GM23248 (cell line): ENCODE results near the gene CCDC102B. TPM values are rescaled to one million over a fixed set of nuclear protein-coding genes. Genes with fewer than 3 reads are reported as not detected.

Experiments used
- DNase-seq: peaks from one replicate; pipeline ENCODE4 v3.0.0-alpha.2; 2015
- H2AFZ ChIP-seq: fragments of 200-600 bp; sonication (generic); 2 replicates; pipeline ENCODE4 v1.6.1; 2016; ENCODE audit warnings: antibody characterized with exemption
- H3F3A ChIP-seq: fragments of 200-600 bp; sonication (generic); 2 replicates; pipeline ENCODE4 v1.6.1; 2016; ENCODE audit warnings: mild to moderate bottlenecking, antibody characterized with exemption, mixed run types; ENCODE audit not compliant: insufficient read depth
- H3K27ac ChIP-seq: fragments of 200-600 bp; sonication (generic); 2 replicates; pipeline ENCODE4 v1.5.1; 2016; ENCODE audit warnings: mild to moderate bottlenecking
- H3K27me3 ChIP-seq: fragments of 200-600 bp; sonication (generic); replicated peaks from 2 replicates; pipeline ENCODE4 v1.6.1; 2016; ENCODE audit warnings: mild to moderate bottlenecking; ENCODE audit not compliant: insufficient read depth
- H3K36me3 ChIP-seq: fragments of 200-600 bp; sonication (generic); 2 replicates; pipeline ENCODE4 v1.6.1; 2016; ENCODE audit warnings: low read depth, mild to moderate bottlenecking
- H3K4me1 ChIP-seq: fragments of 200-600 bp; sonication (generic); 2 replicates; pipeline ENCODE4 v1.6.1; 2016; ENCODE audit warnings: mild to moderate bottlenecking; ENCODE audit not compliant: insufficient read depth
- H3K4me2 ChIP-seq: fragments of 200-600 bp; sonication (generic); one replicate; pipeline ENCODE4 v1.6.1; 2016; ENCODE audit warnings: mild to moderate bottlenecking; ENCODE audit not compliant: unreplicated experiment
- H3K4me3 ChIP-seq: fragments of 200-600 bp; sonication (generic); 2 replicates; pipeline ENCODE4 v1.5.1; 2016; ENCODE audit warnings: mild to moderate bottlenecking
- H3K79me2 ChIP-seq: fragments of 200-600 bp; sonication (generic); 2 replicates; pipeline ENCODE4 v1.6.1; 2016; ENCODE audit warnings: mild to moderate bottlenecking; ENCODE audit not compliant: insufficient read depth
- H3K9ac ChIP-seq: fragments of 200-600 bp; sonication (generic); 2 replicates; pipeline ENCODE4 v1.6.1; 2016; ENCODE audit warnings: mild to moderate bottlenecking
- H3K9me2 ChIP-seq: fragments of 200-600 bp; sonication (generic); 2 replicates; pipeline ENCODE4 v1.6.1; 2016; ENCODE audit warnings: mixed run types, mild to moderate bottlenecking, moderate library complexity; ENCODE audit not compliant: insufficient read depth
- H3K9me3 ChIP-seq: fragments of 200-600 bp; sonication (generic); one replicate; pipeline ENCODE4 v1.6.1; 2017; ENCODE audit warnings: low read depth
- H4K20me1 ChIP-seq: fragments of 200-600 bp; sonication (generic); 2 replicates; pipeline ENCODE4 v1.6.0; 2016; ENCODE audit not compliant: insufficient read depth
- EZH2 ChIP-seq: fragments of 200-600 bp; sonication (generic); IDR thresholded peaks from 2 replicates; pipeline ENCODE4 v1.6.1; 2018; ENCODE audit warnings: antibody characterized with exemption, mild to moderate bottlenecking; ENCODE audit not compliant: insufficient read depth, poor library complexity, severe bottlenecking
- EZH2phosphoT487 ChIP-seq: fragments of 200-600 bp; sonication (generic); IDR thresholded peaks from 2 replicates; pipeline ENCODE4 v1.6.1; 2018; ENCODE audit warnings: antibody characterized with exemption, moderate library complexity, mild to moderate bottlenecking, low read depth; ENCODE audit not compliant: insufficient read depth
- WGBS, 2 experiments: methylation state at CpG; one replicate each; pipeline ENCODE4 v1.1.6; 2015 to 2017; ENCODE audit warnings: low lambda C conversion rate in 2 of 2, low coverage in 1 of 2; ENCODE audit errors: missing lambda C conversion rate in 2 of 2; 5-methylcytosine and 5-hydroxymethylcytosine counted together
- in situ Hi-C: fragments of 300-500 bp; cut with MboI; formaldehyde crosslinking; loops from 2 replicates; pipeline ENCODE4 v1.15.0; 2020
- polyA plus RNA-seq: library from polyadenylated mRNA; unstranded; fragments of >200 nt; fragmentation: Nextera tagmentation; extraction: Ambion mirVana; gene quantifications from 2 replicates; pipeline ENCODE4 v1.2.1, GENCODE V29; 2016
- total RNA-seq: library from RNA; depleted of rRNA; stranded (reverse); fragments of >200 nt; shearing (Covaris generic); gene quantifications from 2 replicates; pipeline ENCODE4 v1.2.3, GENCODE V29; 2014; rRNA removed

The CCDC102B gene
- 0.89 and 3.2 TPM in 2 replicates for total RNA-seq
- polyA plus RNA-seq: 0.56 and 1.7 TPM in 2 replicates

DNA sequence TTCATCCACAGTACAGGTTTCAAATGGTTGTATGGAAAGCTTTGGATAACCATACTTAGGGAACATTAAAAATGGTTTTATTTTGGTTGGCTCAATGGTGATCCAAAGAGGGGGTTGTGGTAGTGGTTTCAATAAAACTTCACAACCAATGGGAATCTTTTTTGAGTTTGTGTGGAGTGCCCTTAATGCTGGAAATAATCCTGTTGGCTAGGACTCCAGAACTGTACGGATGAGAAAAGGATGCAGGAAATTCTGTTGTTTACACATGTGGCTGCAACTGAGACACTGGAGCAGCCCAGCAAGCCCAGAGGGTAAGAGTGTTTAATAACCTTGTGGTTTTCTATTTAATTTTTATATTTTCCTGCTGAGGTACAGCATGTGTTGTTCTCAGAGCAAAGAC, at the start of gene CCDC102B:
CCDC102B (plus strand) TSS at position 210 of the 400 bp plus-strand sequence. CDS start 38,684 bp downstream, outside the sequence.
- WGBS, 2 experiments: 9 to 11% methylated on average over 1 of the region's 1 CpG
- no peak within 1 kb of the TSS for H3K27ac ChIP-seq
- 0 out of 2 replicates have a peak, but pooled peaks cover 4% of the 10 kb centered on the region for H3F3A ChIP-seq
- peak; percentile 18 for DNase-seq
- H3K27me3 ChIP-seq: no peaks in the 10 kb centered on the region
- H3K9me2 ChIP-seq: 0 out of 2 replicates have a peak, but pooled peaks cover 6% of the 10 kb centered on the region
- no peaks in the 10 kb centered on the region for H3K9me3 ChIP-seq
- peak within 1 kb of the TSS; percentile 70 for H2AFZ ChIP-seq
- peak within 1 kb of the TSS; percentile 6; the same call in 1 of the 2 replicates for H3K9ac ChIP-seq
- peak within 1 kb of the TSS; percentile 30; the same call in 1 of the 2 replicates for H3K4me3 ChIP-seq
- peak within 1 kb of the TSS; percentile 59 for H3K4me2 ChIP-seq
- H3K36me3 ChIP-seq: no peaks in the 10 kb centered on the region
- no peaks in the 10 kb centered on the region for H3K79me2 ChIP-seq
- peaks cover 16% of the 10 kb centered on the region for H3K4me1 ChIP-seq
- in situ Hi-C loops: no loop called here
- TF ChIP-seq EZH2phosphoT487: no peak
- TF ChIP-seq EZH2: no peak
- no peaks in the 10 kb centered on the region for H4K20me1 ChIP-seq

GRCh38 chr18:68757126-68757525, 40.8 kb upstream of the CCDC102B start:
- H3K27ac ChIP-seq: no peak overlapping the region
- H3K4me2 ChIP-seq: no peak overlapping the region
- H3K79me2 ChIP-seq: no peaks in the 10 kb centered on the region
- H3K9me3 ChIP-seq: peaks cover 7% of the 10 kb centered on the region
- H3K4me1 ChIP-seq: no peaks in the 10 kb centered on the region
- no peak overlapping the region for H3K4me3 ChIP-seq
- in situ Hi-C loops: no loop called here
- no peaks in the 10 kb centered on the region for H4K20me1 ChIP-seq
- H3K9ac ChIP-seq: no peak overlapping the region
- TF ChIP-seq EZH2: no peak
- no peak for TF ChIP-seq EZH2phosphoT487
- no peaks in the 10 kb centered on the region for H3K36me3 ChIP-seq
- H3K27me3 ChIP-seq: no peaks in the 10 kb centered on the region
- H3K9me2 ChIP-seq: no peaks in the 10 kb centered on the region
- no peak for DNase-seq
- no peaks in the 10 kb centered on the region for H3F3A ChIP-seq
- 60 to 67% methylated on average over 1 of the region's 1 CpG for WGBS, 2 experiments
- no peak overlapping the region for H2AFZ ChIP-seq

- in situ Hi-C loops: no loop called here
- Histone ChIP-seq H3K79me2 (no peaks in the 10 kb centered on the region), H4K20me1 (no peaks in the 10 kb centered on the region), H3K9me2 (0 out of 2 replicates have a peak, but pooled peaks cover 4% of the 10 kb centered on the region), H2AFZ (no peak overlapping the region), H3K4me1 (peaks cover 2% of the 10 kb centered on the region; the same call in 1 of the 2 replicates), H3K9me3 (peaks cover 7% of the 10 kb centered on the region), H3F3A (0 out of 2 replicates have a peak, but pooled peaks cover 4% of the 10 kb centered on the region), H3K9ac (no peak overlapping the region), H3K4me2 (no peak overlapping the region), H3K27me3 (no peaks in the 10 kb centered on the region), H3K27ac (no peak overlapping the region), H3K36me3 (no peaks in the 10 kb centered on the region), H3K4me3 (no peak overlapping the region)
- no peak for DNase-seq
- TF ChIP-seq EZH2 (no peak), EZH2phosphoT487 (no peak)
- 77 to 82% methylated on average over 2 of the region's 2 CpGs for WGBS, 2 experiments
Measured at GRCh38 chr18:68759308-68759707, 38.6 kb upstream of the CCDC102B start.

DNA sequence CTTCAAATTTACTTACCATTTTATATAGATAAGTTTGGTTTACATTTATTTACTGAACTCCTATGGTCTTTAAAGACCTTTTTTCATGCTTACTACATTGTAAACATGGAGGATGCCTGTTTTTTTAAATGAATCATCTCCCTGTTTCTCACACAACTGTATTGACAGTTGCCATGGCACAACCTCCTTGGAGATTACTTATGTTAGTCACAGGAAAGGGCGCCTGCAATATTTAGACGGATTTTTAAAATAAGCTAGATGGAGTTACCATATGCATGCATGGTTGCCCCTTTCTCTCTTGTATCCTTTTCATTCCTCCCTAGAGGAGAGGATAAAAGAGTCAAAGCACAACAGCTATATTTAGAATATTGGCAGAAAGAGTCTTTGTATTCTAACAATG, 34.8 kb upstream of the CCDC102B start:
- Histone ChIP-seq H3K36me3 (no peaks in the 10 kb centered on the region), H3K27ac (no peak overlapping the region), H3K4me1 (peaks cover 5% of the 10 kb centered on the region; the same call in 1 of the 2 replicates), H3K9me3 (peaks cover 7% of the 10 kb centered on the region), H2AFZ (no peak overlapping the region), H3K9ac (no peak overlapping the region), H3F3A (0 out of 2 replicates have a peak, but pooled peaks cover 4% of the 10 kb centered on the region), H3K4me2 (no peak overlapping the region), H3K27me3 (no peaks in the 10 kb centered on the region), H4K20me1 (no peaks in the 10 kb centered on the region), H3K4me3 (no peak overlapping the region), H3K9me2 (0 out of 2 replicates have a peak, but pooled peaks cover 4% of the 10 kb centered on the region), H3K79me2 (no peaks in the 10 kb centered on the region)
- peak; percentile 18 for DNase-seq
- TF ChIP-seq EZH2 (no peak), EZH2phosphoT487 (no peak)
- WGBS, 2 experiments: 91 to 96% methylated on average over 2 of the region's 2 CpGs
- in situ Hi-C loops: no loop called here

GRCh38 chr18:68764016-68764415, 33.9 kb upstream of the CCDC102B start:
- H3K36me3 ChIP-seq: no peaks in the 10 kb centered on the region
- no peak overlapping the region for H3K27ac ChIP-seq
- H3K9ac ChIP-seq: no peak overlapping the region
- H3F3A ChIP-seq: 0 out of 2 replicates have a peak, but pooled peaks cover 4% of the 10 kb centered on the region
- H3K4me3 ChIP-seq: no peak overlapping the region
- H3K4me1 ChIP-seq: peaks cover 5% of the 10 kb centered on the region; the same call in 1 of the 2 replicates
- no peaks in the 10 kb centered on the region for H4K20me1 ChIP-seq
- H3K4me2 ChIP-seq: no peak overlapping the region
- H3K9me3 ChIP-seq: peaks cover 7% of the 10 kb centered on the region
- in situ Hi-C loops: no loop called here
- DNase-seq: peak; percentile 68
- no peaks in the 10 kb centered on the region for H3K27me3 ChIP-seq
- H2AFZ ChIP-seq: peak overlapping the region; percentile 23; the same call in 1 of the 2 replicates
- WGBS, 2 experiments: 40 to 53% methylated on average over 2 of the region's 2 CpGs
- TF ChIP-seq EZH2phosphoT487 (no peak), EZH2 (no peak)
- H3K79me2 ChIP-seq: no peaks in the 10 kb centered on the region
- H3K9me2 ChIP-seq: 0 out of 2 replicates have a peak, but pooled peaks cover 4% of the 10 kb centered on the region
